Breast epithelium (tissue), 3 donors: ENCODE data around the gene PSMD1.

Experiments
- POLR2A ChIP-seq: fragments of 450-650 bp; IDR thresholded peaks from one replicate; pipeline ENCODE4 v1.6.1; 2016; ENCODE audit warnings: antibody characterized with exemption, mild to moderate bottlenecking, moderate library complexity
- TF ChIP-seq, protein P1 (sequence below), 3 donors: fragments of 450-650 bp; IDR thresholded peaks; one replicate each; pipeline ENCODE4 v1.5.1; 2016 to 2017; ENCODE audit warnings: antibody characterized with exemption in 3 of 3, mild to moderate bottlenecking in 3 of 3, moderate library complexity in 3 of 3

DNA sequence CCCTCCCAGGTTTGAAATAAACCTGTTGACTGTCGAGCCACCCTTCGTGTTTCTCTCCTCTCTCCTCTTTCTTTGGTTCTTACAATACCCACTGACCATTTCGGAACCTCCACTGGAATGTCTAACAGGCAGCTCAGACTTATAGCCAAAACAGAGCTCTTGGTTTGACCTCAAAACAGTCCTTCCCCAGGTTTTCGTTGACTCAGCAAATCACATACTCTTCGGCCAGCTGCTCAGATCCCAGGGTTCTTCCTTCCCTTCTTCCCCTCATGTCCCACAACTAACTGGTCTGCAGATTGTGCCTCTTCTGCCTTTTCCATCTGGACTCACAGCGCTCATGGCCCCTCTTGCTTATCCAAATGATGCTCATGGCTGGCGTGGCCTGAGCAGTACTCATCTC lies 146.4 kb downstream of the PSMD1 start:
- no peak for TF ChIP-seq POLR2A
- TF ChIP-seq, protein P1, sequence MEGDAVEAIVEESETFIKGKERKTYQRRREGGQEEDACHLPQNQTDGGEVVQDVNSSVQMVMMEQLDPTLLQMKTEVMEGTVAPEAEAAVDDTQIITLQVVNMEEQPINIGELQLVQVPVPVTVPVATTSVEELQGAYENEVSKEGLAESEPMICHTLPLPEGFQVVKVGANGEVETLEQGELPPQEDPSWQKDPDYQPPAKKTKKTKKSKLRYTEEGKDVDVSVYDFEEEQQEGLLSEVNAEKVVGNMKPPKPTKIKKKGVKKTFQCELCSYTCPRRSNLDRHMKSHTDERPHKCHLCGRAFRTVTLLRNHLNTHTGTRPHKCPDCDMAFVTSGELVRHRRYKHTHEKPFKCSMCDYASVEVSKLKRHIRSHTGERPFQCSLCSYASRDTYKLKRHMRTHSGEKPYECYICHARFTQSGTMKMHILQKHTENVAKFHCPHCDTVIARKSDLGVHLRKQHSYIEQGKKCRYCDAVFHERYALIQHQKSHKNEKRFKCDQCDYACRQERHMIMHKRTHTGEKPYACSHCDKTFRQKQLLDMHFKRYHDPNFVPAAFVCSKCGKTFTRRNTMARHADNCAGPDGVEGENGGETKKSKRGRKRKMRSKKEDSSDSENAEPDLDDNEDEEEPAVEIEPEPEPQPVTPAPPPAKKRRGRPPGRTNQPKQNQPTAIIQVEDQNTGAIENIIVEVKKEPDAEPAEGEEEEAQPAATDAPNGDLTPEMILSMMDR (IDR thresholded peaks at IDR 0.05): no peak
